ENCODE results near the gene FAM168B. TPM values are rescaled to one million over a fixed set of nuclear protein-coding genes. Genes with fewer than 3 reads are reported as not detected.

The FAM168B gene
- total RNA-seq, 1 experiment from 2014 or later = 111 TPM

DNA sequence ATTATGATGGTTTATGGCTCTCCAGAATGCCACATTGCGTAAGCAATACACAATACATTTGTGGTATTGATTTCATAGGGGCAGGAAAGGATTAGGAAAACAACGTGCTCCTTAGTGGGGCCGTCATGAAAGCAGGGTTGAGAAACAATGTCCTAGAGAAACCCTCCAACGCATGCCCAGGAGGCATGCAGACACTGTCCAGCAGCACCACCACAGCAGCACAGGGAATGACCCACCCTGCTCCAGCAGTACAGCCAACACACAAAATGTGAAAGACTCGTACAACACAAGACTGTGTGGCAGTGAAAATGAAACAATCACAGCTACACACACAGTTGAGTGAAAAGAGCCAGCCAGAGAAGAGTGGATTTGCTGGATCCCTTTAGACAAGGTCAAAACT lies 66.3 kb downstream of the FAM168B start:
- TF ChIP-seq, protein P1, sequence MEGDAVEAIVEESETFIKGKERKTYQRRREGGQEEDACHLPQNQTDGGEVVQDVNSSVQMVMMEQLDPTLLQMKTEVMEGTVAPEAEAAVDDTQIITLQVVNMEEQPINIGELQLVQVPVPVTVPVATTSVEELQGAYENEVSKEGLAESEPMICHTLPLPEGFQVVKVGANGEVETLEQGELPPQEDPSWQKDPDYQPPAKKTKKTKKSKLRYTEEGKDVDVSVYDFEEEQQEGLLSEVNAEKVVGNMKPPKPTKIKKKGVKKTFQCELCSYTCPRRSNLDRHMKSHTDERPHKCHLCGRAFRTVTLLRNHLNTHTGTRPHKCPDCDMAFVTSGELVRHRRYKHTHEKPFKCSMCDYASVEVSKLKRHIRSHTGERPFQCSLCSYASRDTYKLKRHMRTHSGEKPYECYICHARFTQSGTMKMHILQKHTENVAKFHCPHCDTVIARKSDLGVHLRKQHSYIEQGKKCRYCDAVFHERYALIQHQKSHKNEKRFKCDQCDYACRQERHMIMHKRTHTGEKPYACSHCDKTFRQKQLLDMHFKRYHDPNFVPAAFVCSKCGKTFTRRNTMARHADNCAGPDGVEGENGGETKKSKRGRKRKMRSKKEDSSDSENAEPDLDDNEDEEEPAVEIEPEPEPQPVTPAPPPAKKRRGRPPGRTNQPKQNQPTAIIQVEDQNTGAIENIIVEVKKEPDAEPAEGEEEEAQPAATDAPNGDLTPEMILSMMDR (IDR thresholded peaks at IDR 0.05; ENCODE audit: unreplicated experiment) = no peak
- no peak overlapping the region for H3K27ac Mint-ChIP-seq (ENCODE audit: unreplicated experiment)
- no peaks in the 10 kb centered on the region for H3K9me3 Mint-ChIP-seq (ENCODE audit: low read depth, unreplicated experiment)
- intact Hi-C loops (cut with micrococcal nuclease; ENCODE audit: unreplicated experiment) = no loop called here
- H3K27me3 Mint-ChIP-seq (ENCODE audit: unreplicated experiment) = no peaks in the 10 kb centered on the region
- no peak for DNase-seq
- BruUV-seq (replicated peaks) = no TSS peak
- H3K36me3 Mint-ChIP-seq (ENCODE audit: insufficient read depth, unreplicated experiment) = no peaks in the 10 kb centered on the region
- no peaks in the 10 kb centered on the region for H3K4me1 Mint-ChIP-seq (ENCODE audit: low read depth, unreplicated experiment)
- H3K4me3 Mint-ChIP-seq (ENCODE audit: low read depth, unreplicated experiment) = no peak overlapping the region
- CTCF ChIA-PET = interaction anchor here (0.6 kb wide), 1 partner anchor 140 kb away, joined by 3 read pairs; no protein-coding TSS in a partner anchor

DNA sequence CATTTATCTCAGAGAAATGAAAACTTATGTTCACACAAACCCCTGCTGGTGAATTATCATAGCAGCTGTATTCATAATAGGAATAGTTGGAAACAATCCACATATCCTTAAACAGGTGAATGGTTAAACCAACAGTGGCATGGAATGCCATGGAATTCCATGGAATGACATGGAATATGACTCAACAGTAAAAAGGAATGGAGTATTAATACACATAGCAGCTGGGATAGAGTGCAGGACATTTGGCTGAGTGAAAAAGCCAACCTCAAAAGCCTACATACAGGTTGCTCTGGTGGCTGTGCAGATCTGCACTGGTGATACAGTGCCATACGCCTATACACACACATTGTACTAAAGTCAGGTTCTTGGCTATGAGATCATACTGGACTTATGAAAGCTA lies 69.5 kb downstream of the FAM168B start:
- BruUV-seq (replicated peaks) = no TSS peak
- H3K27me3 Mint-ChIP-seq (ENCODE audit: unreplicated experiment) = no peaks in the 10 kb centered on the region
- no peaks in the 10 kb centered on the region for H3K9me3 Mint-ChIP-seq (ENCODE audit: low read depth, unreplicated experiment)
- no peaks in the 10 kb centered on the region for H3K4me1 Mint-ChIP-seq (ENCODE audit: low read depth, unreplicated experiment)
- TF ChIP-seq, protein P1 (IDR thresholded peaks at IDR 0.05; ENCODE audit: unreplicated experiment) = no peak
- H3K4me3 Mint-ChIP-seq (ENCODE audit: low read depth, unreplicated experiment) = no peak overlapping the region
- intact Hi-C loops (cut with micrococcal nuclease; ENCODE audit: unreplicated experiment) = no loop called here
- no peaks in the 10 kb centered on the region for H3K36me3 Mint-ChIP-seq (ENCODE audit: insufficient read depth, unreplicated experiment)
- DNase-seq = no peak
- no peak overlapping the region for H3K27ac Mint-ChIP-seq (ENCODE audit: unreplicated experiment)
- CTCF ChIA-PET = no interaction called here

DNA sequence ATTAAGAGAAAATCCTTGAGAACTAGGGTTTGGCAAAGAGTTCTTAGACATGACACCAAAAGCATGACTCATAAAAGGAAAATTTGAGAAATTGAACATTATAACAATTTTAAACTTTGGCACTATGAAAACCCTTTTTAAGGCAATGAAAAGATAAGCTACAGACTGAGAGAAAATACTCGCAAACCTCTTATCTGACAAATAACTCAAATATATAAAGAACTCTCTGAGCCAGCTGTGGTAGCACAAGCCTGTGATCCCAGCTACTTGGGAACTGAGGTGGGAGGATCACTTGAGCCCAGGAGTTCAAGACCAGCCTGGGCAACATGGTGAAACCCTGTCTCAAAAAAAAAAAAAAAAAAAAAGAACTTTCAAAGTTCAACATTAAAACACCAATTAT lies 70.5 kb downstream of the FAM168B start:
- BruUV-seq (replicated peaks) = no TSS peak
- Mint-ChIP-seq H3K27ac (ENCODE audit: unreplicated experiment) (no peak overlapping the region), H3K36me3 (ENCODE audit: insufficient read depth, unreplicated experiment) (no peaks in the 10 kb centered on the region), H3K4me3 (ENCODE audit: low read depth, unreplicated experiment) (no peak overlapping the region), H3K9me3 (ENCODE audit: low read depth, unreplicated experiment) (no peaks in the 10 kb centered on the region), H3K27me3 (ENCODE audit: unreplicated experiment) (no peaks in the 10 kb centered on the region), H3K4me1 (ENCODE audit: low read depth, unreplicated experiment) (peaks cover 2% of the 10 kb centered on the region)
- TF ChIP-seq, protein P1 (IDR thresholded peaks at IDR 0.05; ENCODE audit: unreplicated experiment) = no peak
- no peak for DNase-seq
- CTCF ChIA-PET = interaction anchor here (0.6 kb wide), 1 partner anchor 11 kb away, joined by 10 read pairs; no protein-coding TSS in a partner anchor
- intact Hi-C loops (cut with micrococcal nuclease; ENCODE audit: unreplicated experiment) = no loop called here

DNA sequence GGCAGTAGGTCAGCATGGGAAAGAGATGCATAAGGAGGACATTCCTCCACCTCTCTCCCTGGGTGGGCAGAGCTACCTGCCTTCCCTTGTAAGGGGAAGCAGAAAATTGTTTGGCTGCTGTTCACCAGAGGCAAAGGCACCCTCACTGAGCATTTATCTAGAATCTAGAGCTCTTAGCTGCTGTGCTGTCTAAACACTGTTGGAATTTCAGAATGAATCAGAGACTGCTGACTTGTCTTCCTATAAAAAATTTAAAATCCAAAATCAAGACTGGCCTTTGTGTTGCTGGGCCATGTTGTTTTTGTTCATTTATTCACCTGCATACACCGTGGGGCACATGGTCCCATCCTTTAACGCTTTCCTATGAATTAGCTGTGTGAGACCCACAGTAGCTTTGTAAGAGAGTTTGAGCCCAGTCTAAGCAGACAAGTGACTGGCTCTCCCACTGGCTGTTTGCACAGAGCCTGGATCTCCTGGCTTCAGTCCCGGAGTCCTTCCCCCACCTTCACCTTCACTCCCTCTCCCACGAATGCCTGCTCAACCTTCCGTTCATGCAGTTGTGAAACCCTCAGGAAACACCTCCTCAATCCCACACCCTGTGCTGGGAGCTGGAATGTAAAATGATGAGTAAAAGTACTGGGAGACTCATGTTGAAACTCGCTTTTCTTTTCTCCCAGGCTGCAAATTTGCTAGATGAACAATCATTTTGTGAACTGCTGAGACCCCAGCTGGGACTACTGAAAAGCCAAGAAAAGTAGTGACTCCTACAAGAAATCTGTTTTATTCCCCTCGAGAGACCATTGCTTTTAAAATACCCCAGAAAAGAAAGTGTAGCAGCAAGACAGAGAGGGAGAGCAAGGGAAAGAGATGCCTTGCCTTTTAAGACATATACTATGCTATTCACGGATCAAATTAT lies 76.2 kb downstream of the FAM168B start:
- Mint-ChIP-seq H3K27ac (ENCODE audit: unreplicated experiment) (no peak overlapping the region), H3K36me3 (ENCODE audit: insufficient read depth, unreplicated experiment) (no peaks in the 10 kb centered on the region), H3K9me3 (ENCODE audit: low read depth, unreplicated experiment) (no peaks in the 10 kb centered on the region), H3K27me3 (ENCODE audit: unreplicated experiment) (no peaks in the 10 kb centered on the region), H3K4me3 (ENCODE audit: low read depth, unreplicated experiment) (no peak overlapping the region), H3K4me1 (ENCODE audit: low read depth, unreplicated experiment) (peaks cover 12% of the 10 kb centered on the region)
- TF ChIP-seq, protein P1 (IDR thresholded peaks at IDR 0.05; ENCODE audit: unreplicated experiment) = no peak
- DNase-seq = peak; percentile 18
- CTCF ChIA-PET = no interaction called here
- BruUV-seq (replicated peaks) = no TSS peak
- intact Hi-C loops (cut with micrococcal nuclease; ENCODE audit: unreplicated experiment) = no loop called here
